HepG2 (cell line): ENCODE data around the gene RAD1. TPM values are rescaled to one million over a fixed set of nuclear protein-coding genes. Genes with fewer than 3 reads are reported as not detected.
A peak's percentile ranks its signal among the peaks of the same experiment; 100 is the strongest.

Experiments
- IRF1 ChIP-seq: sonication (generic); formaldehyde crosslinking; IDR thresholded peaks from 2 replicates; pipeline ENCODE4 v1.4.0; 2020; ENCODE audit warnings: low read depth, mild to moderate bottlenecking, missing genetic modification reagents
- KIAA2018 ChIP-seq: sonication (generic); formaldehyde crosslinking; IDR thresholded peaks from 2 replicates; pipeline ENCODE4 v1.5.0; 2020; ENCODE audit warnings: mild to moderate bottlenecking, missing genetic modification reagents, borderline replicate concordance
- KLF11 ChIP-seq: IDR thresholded peaks from 2 replicates; pipeline ENCODE4 v1.6.1; 2016; ENCODE audit warnings: missing compliant biosample characterization
- KLF12 ChIP-seq: sonication (generic); formaldehyde crosslinking; IDR thresholded peaks from 2 replicates; pipeline ENCODE4 v1.4.0; 2020; ENCODE audit warnings: missing genetic modification reagents, borderline replicate concordance
- KLF15 ChIP-seq: sonication (generic); formaldehyde crosslinking; IDR thresholded peaks from 2 replicates; pipeline ENCODE4 v1.8.1; 2023; ENCODE audit warnings: borderline replicate concordance, mild to moderate bottlenecking, inconsistent platforms, missing genetic modification reagents, mixed read lengths
- MEIS1 ChIP-seq: sonication (generic); formaldehyde crosslinking; IDR thresholded peaks from 2 replicates; pipeline ENCODE4 v1.9.0; 2021; ENCODE audit warnings: mild to moderate bottlenecking, missing genetic modification reagents, moderate library complexity, borderline replicate concordance
- MEIS2 ChIP-seq: sonication (generic); formaldehyde crosslinking; IDR thresholded peaks from 2 replicates; pipeline ENCODE4 v1.9.0; 2021; ENCODE audit warnings: mild to moderate bottlenecking, missing genetic modification reagents
- RCOR2 ChIP-seq: IDR thresholded peaks from 2 replicates; pipeline ENCODE4 v1.6.1; 2016; ENCODE audit warnings: missing biosample characterization, missing genetic modification reagents
- STAG1 ChIP-seq: sonication (generic); formaldehyde crosslinking; IDR thresholded peaks from 2 replicates; pipeline ENCODE4 v1.4.0; 2020; ENCODE audit warnings: missing genetic modification reagents
- TOPORS ChIP-seq: sonication (generic); formaldehyde crosslinking; IDR thresholded peaks from 2 replicates; pipeline ENCODE4 v1.8.0; 2023; ENCODE audit warnings: mild to moderate bottlenecking, missing genetic modification reagents
- ZBTB7B ChIP-seq: sonication (generic); formaldehyde crosslinking; IDR thresholded peaks from 2 replicates; pipeline ENCODE4 v1.4.0; 2020; ENCODE audit warnings: missing genetic modification reagents
- ZFP36L1 ChIP-seq: sonication (generic); formaldehyde crosslinking; IDR thresholded peaks from 2 replicates; pipeline ENCODE4 v1.8.0; 2022; ENCODE audit warnings: mild to moderate bottlenecking, missing genetic modification reagents, moderate library complexity
- ZKSCAN5 ChIP-seq: sonication (generic); formaldehyde crosslinking; IDR thresholded peaks from 2 replicates; pipeline ENCODE4 v1.5.1; 2020; ENCODE audit warnings: mild to moderate bottlenecking, missing genetic modification reagents
- ZNF234 ChIP-seq: sonication (generic); formaldehyde crosslinking; conservative IDR thresholded peaks from 2 replicates; pipeline ENCODE4 v1.5.1; 2020; ENCODE audit warnings: mild to moderate bottlenecking, missing genetic modification reagents
- ZNF326 ChIP-seq: sonication (generic); formaldehyde crosslinking; IDR thresholded peaks from 2 replicates; pipeline ENCODE4 v1.4.0; 2020; ENCODE audit warnings: missing genetic modification reagents, borderline replicate concordance
- ZNF501 ChIP-seq: sonication (generic); formaldehyde crosslinking; IDR thresholded peaks from 2 replicates; pipeline ENCODE4 v1.5.1; 2020; ENCODE audit warnings: mild to moderate bottlenecking, moderate library complexity, missing genetic modification reagents
- ZNF567 ChIP-seq: sonication (generic); formaldehyde crosslinking; IDR thresholded peaks from 2 replicates; pipeline ENCODE4 v1.8.1; 2023; ENCODE audit warnings: mild to moderate bottlenecking, missing genetic modification reagents, borderline replicate concordance
- ZNF614 ChIP-seq: IDR thresholded peaks from 2 replicates; pipeline ENCODE4 v1.6.1; 2018; ENCODE audit warnings: missing biosample characterization, missing genetic modification reagents, inconsistent platforms, borderline replicate concordance
- ZNF709 ChIP-seq: sonication (generic); formaldehyde crosslinking; IDR thresholded peaks from 2 replicates; pipeline ENCODE4 v1.5.0; 2020; ENCODE audit warnings: mild to moderate bottlenecking, missing genetic modification reagents
- polyA plus RNA-seq, 8 experiments: library from polyadenylated mRNA; depleted of rRNA in 3 of 8; stranded (reverse) in 7 of 8; unstranded in 1 of 8; fragments of >200 nt; fragmentation: Illumina TruSeq in 4 of 8; extraction: Trizol in 4 of 8; gene quantifications; 2 replicates each; pipeline versions ENCODE4 v1.2.1 to v1.2.3, GENCODE V29; 2011 to 2016; ENCODE audit warnings: low read depth in 4 of 8, missing spikeins in 1 of 8, mixed read lengths in 1 of 8; ENCODE audit not compliant: insufficient read depth in 1 of 8
- total RNA-seq, 5 experiments: library from RNA; depleted of rRNA; stranded (reverse); fragments of >200 nt; fragmentation: Illumina TruSeq; extraction: Trizol; gene quantifications; 2 replicates each; pipeline ENCODE4 v1.2.3, GENCODE V29; 2016; ENCODE audit warnings: low read depth in 1 of 5
- TF ChIP-seq, protein P1 (sequence below): sonication (generic); formaldehyde crosslinking; IDR thresholded peaks from 2 replicates; pipeline ENCODE4 v1.4.0; 2020; ENCODE audit warnings: missing genetic modification reagents, borderline replicate concordance

The RAD1 gene
- total and polyA plus RNA-seq, 2 of the 13 experiments (the other 11 are each of a cell fraction or from before 2014, with no cell fraction given), result 14.7 to 39.1 TPM

- TF ChIP-seq, protein P1, sequence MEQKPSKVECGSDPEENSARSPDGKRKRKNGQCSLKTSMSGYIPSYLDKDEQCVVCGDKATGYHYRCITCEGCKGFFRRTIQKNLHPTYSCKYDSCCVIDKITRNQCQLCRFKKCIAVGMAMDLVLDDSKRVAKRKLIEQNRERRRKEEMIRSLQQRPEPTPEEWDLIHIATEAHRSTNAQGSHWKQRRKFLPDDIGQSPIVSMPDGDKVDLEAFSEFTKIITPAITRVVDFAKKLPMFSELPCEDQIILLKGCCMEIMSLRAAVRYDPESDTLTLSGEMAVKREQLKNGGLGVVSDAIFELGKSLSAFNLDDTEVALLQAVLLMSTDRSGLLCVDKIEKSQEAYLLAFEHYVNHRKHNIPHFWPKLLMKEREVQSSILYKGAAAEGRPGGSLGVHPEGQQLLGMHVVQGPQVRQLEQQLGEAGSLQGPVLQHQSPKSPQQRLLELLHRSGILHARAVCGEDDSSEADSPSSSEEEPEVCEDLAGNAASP, result no peak
- TF ChIP-seq ZNF567 (CRISPR knock-in tag) (no peak), MEIS2 (no peak), TOPORS (CRISPR knock-in tag) (no peak), STAG1 (CRISPR knock-in tag) (no peak), ZNF501 (CRISPR knock-in tag) (peak; percentile 54), ZNF234 (CRISPR knock-in tag) (no peak), IRF1 (CRISPR knock-in tag) (no peak), ZBTB7B (CRISPR knock-in tag) (peak; percentile 37; the same call in 1 of the 2 replicates), RCOR2 (CRISPR knock-in tag) (no peak), MEIS1 (CRISPR knock-in tag) (no peak), ZFP36L1 (0 out of 2 replicates have a peak, but pooled peaks have one; percentile 42), ZNF326 (CRISPR knock-in tag) (no peak), ZNF614 (CRISPR knock-in tag) (peak; percentile 27; the same call in 1 of the 2 replicates), ZKSCAN5 (CRISPR knock-in tag) (no peak), ZNF709 (CRISPR knock-in tag) (no peak), KLF11 (no peak), KLF12 (CRISPR knock-in tag) (no peak), KIAA2018 (CRISPR knock-in tag) (no peak), KLF15 (CRISPR knock-in tag) (no peak)
Measured at GRCh38 chr5:34929720-34930461, 14.6 kb upstream of the RAD1 start (continued).
